Heart left ventricle (tissue), 16 donors: ENCODE data around the gene TGFBR3. TPM values are rescaled to one million over a fixed set of nuclear protein-coding genes. Genes with fewer than 3 reads are reported as not detected.

ENCODE experiments used
- ATAC-seq, 4 donors: fragments of 200-7000 bp; cut with Tn5 transposase; one replicate each; pipeline ENCODE4 v1.9.1; 2020 to 2022; ENCODE audit warnings: moderate library complexity in 4 of 4, mild to moderate bottlenecking in 3 of 4, moderate number of reproducible peaks in 1 of 4
- DNase-seq, 5 donors: peaks; one replicate each; pipeline ENCODE4 v3.0.0-alpha.2; 2020
- H3K27ac ChIP-seq, 12 donors: fragments of 200-600 bp; sonication (generic) in 4 of 12; one replicate each; pipeline versions ENCODE4 v1.5.0 to v1.8.0; 2016 to 2022; ENCODE audit warnings: mild to moderate bottlenecking in 2 of 12
- H3K27me3 ChIP-seq, 9 donors: fragments of 200-600 bp; sonication (generic) in 2 of 9; one replicate each; pipeline versions ENCODE4 v1.5.1 to v1.8.0; 2016 to 2022; ENCODE audit warnings: mild to moderate bottlenecking in 3 of 9
- H3K36me3 ChIP-seq, 9 donors: fragments of 200-600 bp; sonication (generic) in 2 of 9; one replicate each; pipeline versions ENCODE4 v1.5.0 to v1.8.0; 2018 to 2022; ENCODE audit warnings: mild to moderate bottlenecking in 2 of 9
- H3K4me1 ChIP-seq, 12 donors: fragments of 200-600 bp; sonication (generic) in 4 of 12; one replicate each; pipeline versions ENCODE4 v1.5.0 to v1.8.0; 2016 to 2022; ENCODE audit warnings: mild to moderate bottlenecking in 3 of 12
- H3K4me3 ChIP-seq, 12 donors: fragments of 200-600 bp; sonication (generic) in 4 of 12; one replicate each; pipeline versions ENCODE4 v1.5.0 to v1.8.0; 2017 to 2022; ENCODE audit warnings: mild to moderate bottlenecking in 9 of 12, moderate library complexity in 4 of 12
- H3K9me3 ChIP-seq, 12 donors: fragments of 200-600 bp; sonication (generic) in 4 of 12; one replicate each; pipeline versions ENCODE4 v1.5.0 to v1.8.0; 2016 to 2022; ENCODE audit warnings: mild to moderate bottlenecking in 1 of 12
- CTCF ChIP-seq, 12 donors: fragments of 200-600 bp; sonication (generic) in 4 of 12; IDR thresholded peaks; one replicate each; pipeline versions ENCODE4 v1.5.0 to v1.8.0; 2018 to 2022; ENCODE audit warnings: antibody characterized with exemption in 12 of 12, mild to moderate bottlenecking in 5 of 12
- POLR2A ChIP-seq, 2 donors: fragments of 450-650 bp; IDR thresholded peaks; one replicate each; pipeline ENCODE4 v1.6.1; 2017; ENCODE audit warnings: antibody characterized with exemption in 2 of 2, mild to moderate bottlenecking in 2 of 2, moderate library complexity in 2 of 2
- WGBS, 4 donors: extraction: QIAGEN DNeasy Blood & Tissue Kit in 2 of 4; methylation state at CpG; one replicate each; pipeline versions ENCODE4 v1.1.5 to v1.1.7; 2013 to 2018; 5-methylcytosine and 5-hydroxymethylcytosine counted together
- intact Hi-C, 10 donors: fragments of 100-400 bp; cut with DNase I; formaldehyde crosslinking; loops; one replicate each; pipeline versions ENCODE4 v1.11.1 to v1.14.2; 2022
- polyA plus RNA-seq, 2 donors: library from polyadenylated mRNA; stranded (reverse); fragments of 200-250 nt; gene quantifications; one replicate each; pipeline ENCODE4 v1.2.3, GENCODE V29; 2013
- total RNA-seq, 9 donors: library from RNA; depleted of rRNA in 2 of 9; stranded (reverse); fragments of >200 nt in 2 of 9; fragmentation: NEBNext Ultra II Directional in 3 of 9; extraction: Animal tissue kit (Norgen Biotek cat#: 25700) in 3 of 9; gene quantifications; one replicate each; pipeline versions ENCODE4 v1.1.0 to v1.2.4, GENCODE V29; 2016 to 2023
- donor health status: ischemic (EF 13 %, LVEDD 7.1; RV severe dilation, severe dysfunction).
- donor health status: healthy with polysubstance abuse.
- donor health status: DM: no; HTN: yes; CAD: no.
- donor health status: DM: no; HTN: no; CAD: no.
- donor health status: ischemic (EF 25% LVEDD 6.9; RV normal size, moderate dysfunction).
- donor health status: ischemic (EF 25% LVEDD 5.7; RV mildly dilated, moderate dysfunction).
- donor health status: healthy.
- donor health status: DM: yes; HTN: yes; CAD: no.
- donor health status: ischemic (EF 35%, LVEDD 5.7; RV mildly dilated, moderate dysfunction).
- donor health status: nonischemic (EF 11% LVEDD 7.7; RV severe dilation, severe dysfunction).
- donor health status: DM: yes; HTN: yes; CAD: no.
- donor health status: PGD.
- donor health status: ischemic (EF 29% LVEDD 5.4; RV normal size, mild dysfunction).
- donor health status: nonischemic (EF 23%, LVEDD 6.1; RV moderate dilation, normal function).

Gene TGFBR3
- total and polyA plus RNA-seq, 11 donors, result 6.9 to 51.8 (median 22.7) TPM

GRCh38 chr1:91798241-91798648 lies 87.7 kb downstream of the TGFBR3 start:
- peak overlapping the region in 10 of 12 donors; percentile 26 to 76 (median 38) for H3K27ac ChIP-seq

GRCh38 chr1:91797164-91797563 lies 88.8 kb downstream of the TGFBR3 start:
- intact Hi-C loops, result loop anchor here in 1 of 10 donors (10.0 kb wide), 2 partner anchors 52 to 88 kb away; partner anchors contain the start of gene TGFBR3
- Histone ChIP-seq H3K9me3 (no peaks in the 10 kb centered on the region), H3K4me3 (no peak overlapping the region), H3K36me3 (peaks cover 0 to 11% (median 5%) of the 10 kb centered on the region in 9 donors), H3K27me3 (no peaks in the 10 kb centered on the region), H3K4me1 (peaks cover 0 to 55% (median 35%) of the 10 kb centered on the region in 12 donors), H3K27ac (peak overlapping the region in 5 of 12 donors; percentile 30 to 76 (median 39))
- DNase-seq, result peak in 1 of 5 donors; percentile 68
- 63 to 75% (median 66%) methylated on average over 1 of the region's 1 CpG for WGBS, 4 donors
- TF ChIP-seq CTCF (IDR thresholded peaks at IDR 0.05) (no peak), POLR2A (IDR thresholded peaks at IDR 0.05) (no peak)
- peak; percentile 50 to 68 (median 61) for ATAC-seq

More at GRCh38 chr1:91798241-91798648, 87.7 kb downstream of the TGFBR3 start:
- peaks cover 0 to 47% (median 28%) of the 10 kb centered on the region in 12 donors for H3K4me1 ChIP-seq
- intact Hi-C loops, result loop anchor here in 1 of 10 donors (10.0 kb wide), 2 partner anchors 53 to 87 kb away; partner anchors contain the start of gene TGFBR3
- no peaks in the 10 kb centered on the region for H3K9me3 ChIP-seq
- DNase-seq (no peak), ATAC-seq (peak; percentile 52 to 66 (median 56))
- H3K27me3 ChIP-seq, result no peaks in the 10 kb centered on the region
- TF ChIP-seq POLR2A (IDR thresholded peaks at IDR 0.05) (no peak), CTCF (IDR thresholded peaks at IDR 0.05) (no peak)
- no peak overlapping the region for H3K4me3 ChIP-seq
- peaks cover 0 to 11% (median 5%) of the 10 kb centered on the region in 9 donors for H3K36me3 ChIP-seq
- WGBS, 4 donors, result 61 to 75% (median 66%) methylated on average over 5 of the region's 5 CpGs

- Histone ChIP-seq H3K4me1 (peaks cover 0 to 63% (median 42%) of the 10 kb centered on the region in 12 donors), H3K9me3 (no peaks in the 10 kb centered on the region), H3K27me3 (no peaks in the 10 kb centered on the region), H3K4me3 (no peak overlapping the region), H3K36me3 (peaks cover 0 to 11% (median 5%) of the 10 kb centered on the region in 9 donors), H3K27ac (peak overlapping the region in 2 of 12 donors; percentile 14 to 76)
- intact Hi-C loops, result loop anchor here in 1 of 10 donors (10.0 kb wide), 2 partner anchors 52 to 88 kb away; partner anchors contain the start of gene TGFBR3
- no peak for TF ChIP-seq POLR2A (IDR thresholded peaks at IDR 0.05)
- TF ChIP-seq CTCF (IDR thresholded peaks at IDR 0.05), result no peak
- ATAC-seq (no peak), DNase-seq (no peak)
- WGBS, 4 donors, result 97 to 98% (median 97%) methylated on average over 4 of the region's 4 CpGs
These were observed 89.6 kb downstream of the TGFBR3 start for GRCh38 chr1:91796390-91796654.

- H3K9me3 ChIP-seq, result no peaks in the 10 kb centered on the region
- H3K27ac ChIP-seq, result peak overlapping the region in 4 of 12 donors; percentile 7 to 76 (median 24)
- no peaks in the 10 kb centered on the region for H3K27me3 ChIP-seq
- intact Hi-C loops, result loop anchor here in 1 of 10 donors (10.0 kb wide), 2 partner anchors 51 to 89 kb away; partner anchors contain the start of gene TGFBR3
- ATAC-seq, result no peak
- peaks cover 0 to 11% (median 5%) of the 10 kb centered on the region in 9 donors for H3K36me3 ChIP-seq
- H3K4me3 ChIP-seq, result no peak overlapping the region
- no peak for TF ChIP-seq POLR2A (IDR thresholded peaks at IDR 0.05)
- no peak for TF ChIP-seq CTCF (IDR thresholded peaks at IDR 0.05)
- DNase-seq, result no peak
- H3K4me1 ChIP-seq, result peaks cover 0 to 69% (median 46%) of the 10 kb centered on the region in 12 donors
- WGBS, 4 donors, result 75 to 79% (median 77%) methylated on average over 7 of the region's 7 CpGs
These were observed 90.2 kb downstream of the TGFBR3 start for GRCh38 chr1:91795591-91796389.
